GM12864 (cell line): Measurements from ENCODE around the gene ERGIC3.

Experiments
- DNase-seq: peaks from one replicate; pipeline ENCODE4 v3.0.0-alpha.2; 2011; ENCODE audit warnings: low read depth
- H3K4me3 ChIP-seq: 2 replicates; pipeline ENCODE4 v1.5.1; 2011; ENCODE audit warnings: mild to moderate bottlenecking, low read depth, low read length, control low read depth
- TF ChIP-seq, protein P1 (sequence below): IDR thresholded peaks from 2 replicates; pipeline ENCODE4 v1.5.1; 2011; ENCODE audit warnings: low read depth, mild to moderate bottlenecking, moderate library complexity, low read length, control low read depth, inconsistent platforms; ENCODE audit errors: missing control alignments

ERGIC3 gene

DNA sequence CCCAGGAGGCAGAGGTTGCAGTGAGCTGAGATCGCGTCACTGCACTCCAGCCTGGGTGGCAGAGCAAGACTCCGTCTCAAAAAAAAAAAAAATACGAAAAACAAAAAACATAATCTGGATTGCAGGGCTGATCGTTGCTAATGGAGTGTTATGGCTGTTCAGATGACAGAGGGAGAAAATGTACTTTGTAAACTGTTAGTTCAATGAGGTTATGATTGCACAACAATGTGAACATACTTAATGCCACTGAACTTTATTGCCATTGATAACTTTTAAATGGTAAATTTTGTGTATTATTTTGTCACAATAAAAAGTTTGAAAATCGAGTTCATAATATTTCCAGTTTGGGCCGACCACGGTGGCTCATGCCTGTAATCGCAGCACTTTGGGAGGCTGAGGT, 22.9 kb upstream of the ERGIC3 start:
- H3K4me3 ChIP-seq: no peak overlapping the region
- no peak for DNase-seq
- TF ChIP-seq, protein P1, sequence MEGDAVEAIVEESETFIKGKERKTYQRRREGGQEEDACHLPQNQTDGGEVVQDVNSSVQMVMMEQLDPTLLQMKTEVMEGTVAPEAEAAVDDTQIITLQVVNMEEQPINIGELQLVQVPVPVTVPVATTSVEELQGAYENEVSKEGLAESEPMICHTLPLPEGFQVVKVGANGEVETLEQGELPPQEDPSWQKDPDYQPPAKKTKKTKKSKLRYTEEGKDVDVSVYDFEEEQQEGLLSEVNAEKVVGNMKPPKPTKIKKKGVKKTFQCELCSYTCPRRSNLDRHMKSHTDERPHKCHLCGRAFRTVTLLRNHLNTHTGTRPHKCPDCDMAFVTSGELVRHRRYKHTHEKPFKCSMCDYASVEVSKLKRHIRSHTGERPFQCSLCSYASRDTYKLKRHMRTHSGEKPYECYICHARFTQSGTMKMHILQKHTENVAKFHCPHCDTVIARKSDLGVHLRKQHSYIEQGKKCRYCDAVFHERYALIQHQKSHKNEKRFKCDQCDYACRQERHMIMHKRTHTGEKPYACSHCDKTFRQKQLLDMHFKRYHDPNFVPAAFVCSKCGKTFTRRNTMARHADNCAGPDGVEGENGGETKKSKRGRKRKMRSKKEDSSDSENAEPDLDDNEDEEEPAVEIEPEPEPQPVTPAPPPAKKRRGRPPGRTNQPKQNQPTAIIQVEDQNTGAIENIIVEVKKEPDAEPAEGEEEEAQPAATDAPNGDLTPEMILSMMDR: no peak

DNA sequence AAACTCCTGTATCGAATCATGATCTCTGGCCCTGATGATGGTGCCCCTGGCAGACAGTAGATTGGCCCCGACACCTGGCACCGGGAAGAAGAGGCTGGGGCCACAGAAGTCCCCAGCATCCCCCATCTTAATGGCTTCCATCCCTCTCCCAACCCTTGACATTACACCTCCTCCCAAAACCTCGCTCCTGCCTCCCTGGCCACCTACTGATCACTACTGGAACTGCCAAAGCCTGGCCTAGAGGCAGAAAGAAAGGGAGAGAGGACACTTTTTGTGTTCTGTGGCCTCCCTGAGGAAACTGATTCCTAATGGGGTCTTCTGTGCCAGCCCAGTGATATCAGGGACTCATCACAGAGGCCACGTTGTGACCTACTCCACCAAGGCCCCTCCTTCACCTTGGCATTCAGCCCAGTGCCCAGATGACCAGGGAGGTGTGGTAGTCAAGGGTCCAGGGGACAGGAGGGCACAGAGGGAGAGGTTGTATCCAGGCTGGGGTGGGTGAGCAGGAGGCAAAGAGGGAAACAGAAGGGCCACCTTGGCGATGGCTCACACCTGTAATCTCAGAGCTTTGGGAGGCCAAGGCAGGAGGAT, 18.5 kb upstream of the ERGIC3 start:
- H3K4me3 ChIP-seq: no peak overlapping the region
- TF ChIP-seq, protein P1: peak; percentile 76
- DNase-seq: no peak

DNA sequence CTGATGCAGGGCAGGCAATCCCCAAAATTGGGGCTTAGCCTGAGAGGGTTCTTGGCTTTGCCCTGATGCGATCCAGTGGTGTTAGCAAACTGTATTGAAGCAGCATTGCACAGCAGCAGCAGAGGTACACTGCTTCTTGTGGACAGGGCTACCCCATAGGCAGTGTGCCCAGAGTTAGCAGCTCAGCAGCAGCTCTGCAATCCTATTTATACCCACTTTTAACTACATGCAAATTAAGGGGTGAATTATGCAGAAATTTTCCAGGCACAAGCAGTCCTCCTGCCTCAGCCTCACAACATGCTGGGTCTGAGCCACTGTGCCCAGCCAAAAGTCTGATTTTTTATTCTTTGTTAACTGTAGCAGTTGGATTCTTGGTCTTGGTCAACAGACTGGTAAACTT, 16.2 kb upstream of the ERGIC3 start:
- no peak for DNase-seq
- H3K4me3 ChIP-seq: no peak overlapping the region
- TF ChIP-seq, protein P1: no peak

DNA sequence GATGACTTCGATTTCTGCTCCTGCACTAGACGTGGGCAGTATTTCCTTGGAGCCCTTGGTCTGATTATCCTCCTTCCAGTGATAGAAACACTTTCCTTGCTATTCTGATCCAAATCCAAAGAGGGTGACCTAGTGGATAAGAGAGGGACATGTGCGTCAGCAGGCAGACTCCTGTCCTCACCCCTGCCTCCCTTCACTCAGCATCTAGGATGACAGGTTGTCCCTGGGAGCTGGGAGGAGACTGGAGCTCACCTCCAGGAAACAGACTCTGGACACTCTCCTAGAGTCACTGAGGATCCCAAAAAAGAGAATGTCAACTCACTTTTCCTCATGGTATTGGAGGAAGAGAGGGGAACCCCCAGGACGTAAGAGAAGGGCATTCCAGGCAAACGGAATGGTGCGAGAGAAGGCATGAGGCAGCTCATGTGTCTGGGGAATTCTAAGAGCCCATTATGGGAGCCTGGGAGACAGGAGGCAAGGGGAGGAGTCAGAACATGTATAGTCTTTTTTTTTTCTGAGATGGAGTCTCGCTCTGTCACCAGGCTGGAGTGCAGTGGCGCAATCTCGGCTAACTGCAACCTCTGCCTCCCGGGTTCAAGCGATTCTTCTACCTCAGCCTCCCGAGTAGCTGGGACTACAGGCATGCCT, 14.6 kb upstream of the ERGIC3 start:
- H3K4me3 ChIP-seq: no peak overlapping the region
- no peak for DNase-seq
- TF ChIP-seq, protein P1: no peak

DNA sequence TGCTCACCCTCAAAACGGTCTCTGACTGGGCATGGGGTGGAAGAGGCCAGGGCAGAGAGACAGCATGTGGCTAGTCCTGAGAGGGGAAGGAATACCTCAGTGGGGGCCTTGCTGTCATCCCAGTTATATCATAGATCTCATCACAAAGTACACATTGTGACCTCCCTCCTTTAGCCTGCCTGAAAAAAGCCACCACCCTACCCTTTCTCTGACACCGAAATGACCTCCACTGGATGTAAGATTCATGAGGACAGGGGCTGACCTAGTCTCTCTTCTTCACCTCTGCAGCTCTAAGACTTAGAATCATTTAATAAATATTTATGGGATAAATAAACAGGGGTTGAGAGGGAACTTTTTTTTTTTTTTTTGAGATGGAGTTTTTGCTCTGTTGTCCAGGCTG, 12.3 kb upstream of the ERGIC3 start, which contains the start of gene C20orf173:
Gene C20orf173, minus strand, starts transcription at position 101 of the 400 bp plus-strand sequence. CDS start 279 bp downstream, outside the sequence.
- TF ChIP-seq, protein P1: no peak
- DNase-seq: no peak
- no peak within 1 kb of the TSS for H3K4me3 ChIP-seq

DNA sequence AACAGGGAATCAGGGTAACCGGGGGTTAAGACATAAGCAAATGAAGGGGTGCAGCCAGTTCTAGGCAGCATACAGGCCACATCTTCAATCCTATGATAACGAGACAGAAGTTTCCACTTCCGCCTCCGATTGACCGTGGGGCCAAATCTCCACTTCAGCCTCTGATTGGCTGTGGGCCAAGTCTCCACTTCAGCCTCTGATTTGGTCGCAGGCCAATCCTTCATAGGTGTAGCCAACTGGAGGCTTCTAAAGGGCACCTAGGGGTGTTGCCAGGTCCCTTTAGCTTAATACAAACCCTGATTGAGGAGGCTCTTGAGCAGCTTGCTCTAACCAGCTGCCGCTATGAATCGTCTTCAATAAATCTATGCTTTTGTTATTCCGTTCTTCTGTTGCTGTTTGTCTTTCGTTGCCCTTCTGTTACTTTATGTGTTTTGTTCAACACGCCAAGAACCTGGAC, 2.1 kb upstream of the ERGIC3 start:
- TF ChIP-seq, protein P1: no peak
- peak; percentile 37 for DNase-seq
- H3K4me3 ChIP-seq: no peak overlapping the region
